ENCODE results near the gene NUDT17. TPM values are rescaled to one million over a fixed set of nuclear protein-coding genes. Genes with fewer than 3 reads are reported as not detected.

NUDT17 gene, protein sequence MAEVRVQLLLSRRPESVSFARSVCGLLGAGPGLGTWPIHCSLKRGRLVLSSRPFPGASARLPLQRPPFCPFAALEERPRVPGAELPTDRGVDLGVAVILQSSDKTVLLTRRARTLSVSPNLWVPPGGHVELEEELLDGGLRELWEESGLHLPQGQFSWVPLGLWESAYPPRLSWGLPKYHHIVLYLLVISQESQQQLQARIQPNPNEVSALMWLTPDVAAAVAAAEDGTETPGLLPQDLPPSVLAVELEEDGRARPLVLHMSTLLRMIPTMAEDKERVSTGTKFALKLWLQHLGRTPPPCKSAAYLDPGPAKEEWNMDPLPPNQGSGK
- 1.6 and 2.4 TPM in 2 replicates for total RNA-seq

DNA sequence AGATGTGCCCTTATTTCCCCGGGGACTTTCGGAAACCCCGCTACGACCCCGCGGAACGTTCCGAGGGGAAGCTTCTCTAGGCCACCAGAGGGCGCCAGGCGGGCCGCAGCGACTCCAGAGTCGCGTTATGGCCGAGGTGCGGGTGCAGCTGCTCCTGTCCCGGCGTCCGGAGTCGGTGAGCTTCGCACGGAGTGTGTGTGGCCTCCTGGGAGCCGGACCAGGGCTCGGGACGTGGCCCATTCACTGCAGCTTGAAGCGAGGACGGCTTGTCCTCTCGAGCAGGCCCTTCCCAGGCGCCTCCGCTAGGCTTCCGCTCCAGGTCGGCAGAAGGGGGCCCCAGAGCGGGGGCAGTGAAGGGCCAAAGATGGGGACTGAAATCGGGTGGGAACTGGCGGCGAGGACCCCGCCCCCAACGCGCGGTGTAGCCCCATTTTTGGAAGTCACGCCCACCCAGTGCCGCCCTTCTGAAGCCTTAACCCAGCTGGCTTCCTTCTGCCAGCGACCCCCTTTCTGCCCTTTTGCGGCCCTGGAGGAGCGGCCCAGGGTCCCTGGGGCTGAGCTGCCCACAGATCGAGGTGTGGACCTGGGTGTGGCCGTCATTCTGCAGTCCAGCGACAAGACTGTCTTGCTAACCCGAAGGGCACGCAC is at the start of gene NUDT17:
Gene NUDT17 (plus strand): TSS at position 117 of the 648 bp plus-strand sequence. CDS start 11 bp downstream, at position 128.

DNA sequence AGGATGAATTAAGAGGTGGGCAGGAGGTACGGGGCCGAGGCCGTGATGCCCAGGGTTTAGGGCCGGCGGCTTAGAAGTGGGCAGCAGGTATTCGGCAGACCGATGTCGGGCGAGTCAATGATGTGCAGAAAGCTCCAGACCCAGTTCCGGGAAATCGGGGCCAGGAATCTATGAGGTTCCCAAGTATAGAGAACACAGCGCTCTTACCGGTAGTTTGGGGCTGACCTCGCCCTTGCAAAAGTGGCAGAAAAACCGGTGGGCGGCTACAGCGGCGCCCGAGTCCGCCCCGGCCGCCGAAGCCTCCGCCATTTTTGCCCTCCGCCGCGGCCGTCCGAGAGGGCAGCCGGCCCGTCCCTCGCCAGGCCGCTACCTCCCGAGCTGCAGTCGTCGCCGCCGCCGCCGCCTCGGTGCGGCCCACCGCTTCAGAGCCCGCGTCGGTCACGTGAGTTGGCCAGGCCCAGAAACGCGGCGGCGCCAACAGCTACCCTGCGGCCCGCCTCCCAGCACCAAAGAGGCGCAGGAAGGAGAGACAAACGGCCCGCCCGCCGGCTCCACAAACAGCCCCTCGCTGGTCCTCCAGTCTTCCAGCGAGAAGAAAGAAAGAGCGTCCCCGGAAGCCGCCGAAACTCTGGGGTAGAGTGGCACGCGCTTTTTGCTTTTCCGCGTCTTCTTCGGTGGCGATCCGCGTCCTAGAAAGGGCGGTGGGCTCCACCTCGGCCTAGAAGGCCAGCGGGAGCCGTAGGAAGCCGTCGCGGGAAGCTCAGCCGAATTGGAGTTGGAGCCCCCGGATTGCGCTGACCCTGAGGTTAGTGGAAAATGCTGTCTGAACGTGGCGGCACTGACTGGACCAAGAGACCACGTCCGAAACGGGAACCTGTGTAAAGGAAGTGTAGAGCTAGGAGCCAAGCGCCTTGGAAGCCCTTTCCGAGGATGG is 21.6 kb upstream of the NUDT17 start, which contains the start of the genes POLR3C and RNF115:
Gene POLR3C (plus strand): TSS at position 636 of the 934 bp plus-strand sequence. CDS start 1,577 bp downstream, outside the sequence.
Gene RNF115 (minus strand): TSS at position 531 of the 934 bp plus-strand sequence. CDS start 222 bp downstream, at position 309.

DNA sequence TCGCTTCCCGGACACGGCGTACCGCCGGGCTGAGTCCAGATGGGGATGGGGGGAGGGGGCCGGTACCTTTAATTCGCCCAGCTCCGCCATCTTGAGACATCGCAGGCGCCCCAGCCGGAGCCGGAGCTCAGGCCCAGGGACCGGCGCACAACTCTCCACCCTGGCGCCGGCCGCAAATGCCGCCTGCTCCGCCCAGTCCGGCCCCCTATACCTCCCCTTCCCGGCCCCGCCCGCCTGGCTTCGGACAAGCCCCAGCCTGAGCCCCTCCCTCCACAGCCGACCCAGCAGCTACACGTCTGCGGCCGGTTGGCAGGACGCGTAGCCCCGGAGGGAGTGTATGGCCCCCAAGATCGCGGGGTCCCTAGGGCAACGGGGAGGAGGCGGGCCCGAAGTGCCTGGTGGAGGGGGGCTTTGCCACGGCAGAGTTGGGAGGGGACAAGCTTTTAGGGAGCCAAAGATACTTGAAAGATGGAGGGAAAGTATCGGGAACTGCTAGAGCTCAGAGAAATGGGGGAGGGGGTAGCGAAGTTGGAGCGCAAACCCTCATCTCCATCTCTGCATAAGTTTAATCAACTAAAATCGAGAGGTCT is 13.6 kb downstream of the NUDT17 start, which contains the start of gene PIAS3:
Gene PIAS3 (minus strand): TSS at position 181 of the 590 bp plus-strand sequence. CDS start 91 bp downstream, at position 90.

DNA sequence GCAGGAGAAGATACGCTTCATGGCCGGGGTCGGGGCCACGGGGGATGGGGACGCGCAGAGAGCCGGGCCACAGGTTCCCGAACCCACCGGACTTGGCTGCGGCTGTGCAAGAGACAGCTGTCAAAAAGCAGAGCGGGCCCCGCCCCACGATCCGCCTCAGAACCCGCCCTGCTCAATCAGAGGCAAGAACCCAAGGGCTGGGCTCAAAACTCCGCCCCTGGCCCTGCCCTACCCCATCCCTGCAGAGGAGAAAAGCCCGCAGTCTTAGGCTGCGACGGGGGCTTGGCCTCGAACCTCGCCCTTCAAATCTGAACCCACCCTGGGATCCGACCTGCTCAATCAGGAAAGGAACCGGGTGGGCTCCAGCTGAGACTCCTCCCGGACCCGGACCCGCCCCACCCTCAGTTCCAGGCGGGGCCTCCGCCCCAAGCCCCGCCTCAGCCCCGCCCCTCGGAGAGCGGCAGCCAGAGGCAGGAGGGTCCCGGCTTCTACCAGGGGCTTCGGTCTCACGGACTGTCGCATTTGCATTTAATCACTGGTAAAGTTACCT is 40.4 kb downstream of the NUDT17 start, which contains the start of gene ANKRD35:
Gene ANKRD35 (minus strand): TSS at position 129 of the 550 bp plus-strand sequence. CDS start 108 bp downstream, at position 21.

Other genes with a start within 250 kb of the NUDT17 start
- 21.9 and 23.7 TPM in 2 replicates for gene GPR89A, start 237.6 kb upstream of the NUDT17 start, total RNA-seq
- 0.69 and 1.7 TPM in 2 replicates for gene PDZK1, start 138.3 kb upstream of the NUDT17 start, total RNA-seq
- not detected in 2 replicates for gene CD160, start 126.1 kb upstream of the NUDT17 start, total RNA-seq
- 12.5 and 19.9 TPM in 2 replicates for gene RNF115, start 21.5 kb upstream of the NUDT17 start, total RNA-seq
- gene POLR3C, start 21.4 kb upstream of the NUDT17 start, total RNA-seq, result 31.4 and 31.7 TPM in 2 replicates
- gene PIAS3, start 13.5 kb downstream of the NUDT17 start, total RNA-seq, result 4.9 and 6.5 TPM in 2 replicates
- 2.9 and 5.2 TPM in 2 replicates for gene ANKRD35, start 40.2 kb downstream of the NUDT17 start, total RNA-seq
- gene ITGA10, start 64.4 kb downstream of the NUDT17 start, total RNA-seq, result 1.1 and 3.8 TPM in 2 replicates
- 26.5 and 27.6 TPM in 2 replicates for gene PEX11B, start 73.1 kb downstream of the NUDT17 start, total RNA-seq
- gene RBM8A, start 81.9 kb downstream of the NUDT17 start, total RNA-seq, result 98.8 and 98.9 TPM in 2 replicates
- gene LIX1L, start 112.4 kb downstream of the NUDT17 start, total RNA-seq, result 9.6 and 12.5 TPM in 2 replicates
- 0.09 and 0.32 TPM in 2 replicates for gene ANKRD34A, start 118.9 kb downstream of the NUDT17 start, total RNA-seq
- gene POLR3GL, start 119.1 kb downstream of the NUDT17 start, total RNA-seq, result 22.6 and 26.2 TPM in 2 replicates
- gene TXNIP, start 150.9 kb downstream of the NUDT17 start, total RNA-seq, result 318 and 471 TPM in 2 replicates
- gene HJV, start 176.1 kb downstream of the NUDT17 start, total RNA-seq, result not detected in 2 replicates

Measured in bronchial smooth muscle cell (primary cell).